GM21360 (cell line): Measurements from ENCODE around the gene ARHGEF4.

Experiments used
- ATAC-seq: cut with Tn5 transposase; IDR thresholded peaks from one replicate; pipeline ENCODE4 v1.9.1; 2021; ENCODE audit warnings: mild to moderate bottlenecking, moderate library complexity; ENCODE audit not compliant: unreplicated experiment

Gene ARHGEF4

GRCh38 chr2:131034122-131035051, 197.7 kb downstream of the ARHGEF4 start:
- no peak for ATAC-seq

GRCh38 chr2:131035112-131035825, 198.6 kb downstream of the ARHGEF4 start:
- no peak for ATAC-seq

GRCh38 chr2:131035826-131036231, 199.1 kb downstream of the ARHGEF4 start:
- no peak for ATAC-seq

- no peak for ATAC-seq
Observed at GRCh38 chr2:131036269-131036668, 199.6 kb downstream of the ARHGEF4 start.

- ATAC-seq, result no peak
Observed at GRCh38 chr2:131036696-131037397, 200.1 kb downstream of the ARHGEF4 start.

GRCh38 chr2:131037398-131038257, 200.9 kb downstream of the ARHGEF4 start:
- no peak for ATAC-seq

- ATAC-seq, result no peak
Observed at GRCh38 chr2:131038258-131039100, 201.8 kb downstream of the ARHGEF4 start.

GRCh38 chr2:131039101-131039440, 202.4 kb downstream of the ARHGEF4 start:
- no peak for ATAC-seq

- ATAC-seq, result no peak
Observed at GRCh38 chr2:131039535-131039907, 202.8 kb downstream of the ARHGEF4 start.

- no peak for ATAC-seq
Observed at GRCh38 chr2:131039908-131040660, 203.4 kb downstream of the ARHGEF4 start.

- no peak for ATAC-seq
Observed at GRCh38 chr2:131040661-131041401, 204.1 kb downstream of the ARHGEF4 start.

- no peak for ATAC-seq
Observed at GRCh38 chr2:131041402-131042147, 204.9 kb downstream of the ARHGEF4 start.

GRCh38 chr2:131042148-131042775, 205.5 kb downstream of the ARHGEF4 start:
- ATAC-seq, result no peak

- no peak for ATAC-seq
Observed at GRCh38 chr2:131043199-131044074, 206.7 kb downstream of the ARHGEF4 start.

GRCh38 chr2:131044075-131044756, 207.5 kb downstream of the ARHGEF4 start:
- no peak for ATAC-seq

GRCh38 chr2:131044757-131045150, 208.0 kb downstream of the ARHGEF4 start:
- ATAC-seq, result no peak
